GM19324 (cell line): ENCODE results near the gene INHBE.

Experiments used
- ATAC-seq: cut with Tn5 transposase; IDR thresholded peaks from one replicate; pipeline ENCODE4 v1.9.1; 2021; ENCODE audit warnings: mild to moderate bottlenecking, moderate library complexity; ENCODE audit not compliant: unreplicated experiment, low FRiP score

The INHBE gene

GRCh38 chr12:57473886-57474285 is 18.8 kb downstream of the INHBE start:
- ATAC-seq = no peak

- ATAC-seq = no peak
These were observed 19.3 kb downstream of the INHBE start for GRCh38 chr12:57474430-57474829.

GRCh38 chr12:57474862-57475261 is 19.8 kb downstream of the INHBE start:
- no peak for ATAC-seq

- no peak for ATAC-seq
These were observed 20.4 kb downstream of the INHBE start for GRCh38 chr12:57475271-57476161.

GRCh38 chr12:57476162-57476992 is 21.3 kb downstream of the INHBE start:
- no peak for ATAC-seq

- ATAC-seq = no peak
These were observed 22.0 kb downstream of the INHBE start for GRCh38 chr12:57476993-57477709.

- ATAC-seq = no peak
These were observed 22.9 kb downstream of the INHBE start for GRCh38 chr12:57477710-57478681.

- no peak for ATAC-seq
These were observed 23.9 kb downstream of the INHBE start for GRCh38 chr12:57479043-57479375.

- ATAC-seq = no peak
These were observed 24.4 kb downstream of the INHBE start, which contains the start of gene ARHGAP9 for GRCh38 chr12:57479376-57480115. Gene ARHGAP9 (minus strand): TSS chr12:57479866. CDS start chr12:57479406, 460 bp downstream.

- ATAC-seq = no peak
These were observed 26.6 kb downstream of the INHBE start for GRCh38 chr12:57481671-57482070.

- no peak for ATAC-seq
These were observed 28.4 kb downstream of the INHBE start for GRCh38 chr12:57483466-57483865.

- no peak for ATAC-seq
These were observed 30.6 kb downstream of the INHBE start for GRCh38 chr12:57485695-57486094.

GRCh38 chr12:57487055-57487596 is 32.0 kb downstream of the INHBE start:
- ATAC-seq = no peak

GRCh38 chr12:57487597-57488401 is 32.7 kb downstream of the INHBE start, which contains the start of gene MARS1:
Gene MARS1 (plus strand): TSS chr12:57488068. CDS start chr12:57488091, 23 bp downstream.
- ATAC-seq = peak; percentile 98

- no peak for ATAC-seq
These were observed 33.5 kb downstream of the INHBE start for GRCh38 chr12:57488402-57489156.

GRCh38 chr12:57489157-57489641 is 34.1 kb downstream of the INHBE start:
- ATAC-seq = no peak

- ATAC-seq = no peak
These were observed 35.0 kb downstream of the INHBE start for GRCh38 chr12:57490126-57490525.
